ENCODE measurements around the gene RBM34.
"Not testable (repeated sequence)": the region's sequence is repeated elsewhere in the genome, so short reads cannot be mapped to it uniquely, and the experiment has no call there.

RBM34 gene

DNA sequence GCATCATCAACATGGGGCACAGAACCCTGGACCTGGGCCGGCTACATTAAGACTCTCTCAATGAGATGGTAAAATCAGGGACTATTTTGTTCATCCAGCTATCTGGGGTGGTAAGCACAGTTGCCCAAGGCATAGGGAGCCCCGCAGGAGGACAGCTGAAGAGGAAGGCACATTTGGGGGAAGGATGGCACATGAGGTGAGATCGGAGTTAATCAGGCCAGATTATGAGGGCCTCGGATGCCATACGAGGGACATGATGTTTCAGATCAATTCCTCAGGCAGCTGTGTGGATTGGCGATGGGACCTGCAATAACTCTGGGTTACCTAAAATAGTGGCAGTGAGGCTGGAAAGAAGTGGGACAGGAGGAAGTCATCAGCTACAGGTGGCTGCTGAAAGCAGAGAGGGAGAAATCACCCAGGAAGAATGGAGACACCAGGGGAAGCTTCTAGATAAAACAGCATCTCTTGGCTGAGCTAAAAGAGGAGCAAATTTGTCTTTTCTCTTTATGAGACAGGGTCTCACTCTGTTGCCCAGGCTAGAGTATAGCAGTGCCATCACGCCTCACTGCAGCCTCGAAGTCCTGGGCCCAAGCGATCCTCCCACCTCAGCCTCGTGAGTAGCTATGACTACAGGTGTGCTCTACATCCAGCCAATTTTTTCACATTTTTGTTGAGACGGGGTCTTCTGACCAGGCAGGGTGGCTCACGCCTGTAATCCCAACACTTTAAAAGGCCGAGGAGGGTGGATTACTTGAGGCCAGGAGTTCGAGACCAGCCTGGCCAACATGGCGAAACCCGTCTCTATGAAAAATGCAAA lies 53.5 kb downstream of the RBM34 start:
- Histone ChIP-seq H3K9me3 (ENCODE audit: control insufficient read depth, low read length) (no peaks in the 10 kb centered on the region), H3K36me3 (ENCODE audit: control insufficient read depth, insufficient read depth, low read length) (no peaks in the 10 kb centered on the region), H3K9ac (ENCODE audit: low read length) (no peak overlapping the region), H3K27me3 (ENCODE audit: control insufficient read depth, insufficient read depth, low read length) (no peaks in the 10 kb centered on the region), H3K4me3 (ENCODE audit: low read length) (no peak overlapping the region), H3K4me1 (ENCODE audit: control insufficient read depth, insufficient read depth, low read length) (peaks cover 12% of the 10 kb centered on the region)

DNA sequence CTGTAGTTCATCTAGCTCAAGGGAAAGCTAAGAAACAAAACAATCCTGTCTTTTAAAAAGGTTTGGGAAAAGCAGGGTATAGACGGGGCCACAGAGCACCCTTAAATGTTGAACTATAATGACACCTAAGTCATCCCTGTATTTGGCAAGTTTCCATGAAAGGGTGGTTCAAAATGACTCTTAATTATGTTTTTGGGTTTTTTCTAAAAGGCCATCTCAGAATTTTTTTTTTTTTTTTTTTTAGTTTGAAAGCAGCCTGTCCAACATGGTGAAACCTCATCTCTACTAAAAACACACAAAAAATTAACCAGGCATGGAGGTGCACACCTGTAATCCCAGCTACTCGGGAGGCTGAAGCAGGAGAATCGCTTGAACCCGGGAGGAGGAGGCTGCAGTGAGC lies 54.6 kb downstream of the RBM34 start:
- H3K36me3 ChIP-seq (ENCODE audit: control insufficient read depth, insufficient read depth, low read length) = no peaks in the 10 kb centered on the region
- H3K4me1 ChIP-seq (ENCODE audit: control insufficient read depth, insufficient read depth, low read length) = peaks cover 12% of the 10 kb centered on the region
- H3K4me3 ChIP-seq (ENCODE audit: low read length) = no peak overlapping the region
- H3K9me3 ChIP-seq (ENCODE audit: control insufficient read depth, low read length) = no peaks in the 10 kb centered on the region
- H3K27me3 ChIP-seq (ENCODE audit: control insufficient read depth, insufficient read depth, low read length) = no peaks in the 10 kb centered on the region
- no peak overlapping the region for H3K9ac ChIP-seq (ENCODE audit: low read length)

DNA sequence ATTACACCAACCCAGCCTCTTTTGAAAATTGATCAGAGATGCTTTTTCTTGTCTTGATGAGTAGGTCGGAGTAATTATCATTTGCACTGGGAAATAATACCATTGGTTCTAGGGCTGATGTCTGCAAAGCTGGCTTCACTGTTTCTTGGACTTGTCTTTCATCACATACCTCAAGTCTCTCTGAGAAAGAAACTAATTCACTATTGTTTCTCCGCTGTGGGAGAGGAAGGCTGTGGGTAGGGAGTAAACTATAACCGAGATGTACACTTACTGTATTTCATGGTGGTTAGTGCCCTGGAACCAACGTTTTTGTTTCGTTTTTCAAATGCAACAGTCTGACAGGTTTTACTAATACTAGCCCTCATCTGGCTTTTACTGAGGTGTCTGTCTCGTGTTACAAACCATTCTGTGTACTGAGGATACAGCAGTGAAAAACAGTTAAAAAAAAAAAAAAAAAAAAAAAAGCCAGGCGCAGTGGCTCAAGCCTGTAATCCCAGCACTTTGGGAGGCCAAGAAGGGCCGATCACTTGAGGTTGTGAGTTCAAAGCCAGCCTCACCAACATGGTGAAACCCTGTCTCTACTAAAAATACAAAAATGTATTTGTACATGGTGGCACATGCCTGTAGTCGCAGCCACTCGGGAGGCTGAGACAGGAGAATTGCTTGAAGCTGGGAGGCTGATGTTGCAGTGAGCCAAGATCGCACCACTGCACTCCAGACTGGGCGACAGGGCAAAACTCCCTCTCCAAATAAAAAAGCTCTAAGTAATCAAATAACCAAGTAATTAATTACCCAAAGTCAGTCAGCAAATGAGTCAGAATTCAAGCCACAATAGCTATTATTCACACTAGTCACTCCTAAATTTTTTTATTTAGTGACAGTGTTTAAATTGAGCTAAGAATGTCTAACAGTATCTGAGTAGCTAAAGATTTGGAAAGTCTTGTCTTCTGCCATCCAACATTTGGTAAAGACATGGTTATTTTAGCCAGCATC lies 55.7 kb downstream of the RBM34 start:
- no peaks in the 10 kb centered on the region for H3K9me3 ChIP-seq (ENCODE audit: control insufficient read depth, low read length)
- peak overlapping the region; percentile 49 for H3K9ac ChIP-seq (ENCODE audit: low read length)
- H3K36me3 ChIP-seq (ENCODE audit: control insufficient read depth, insufficient read depth, low read length) = no peaks in the 10 kb centered on the region
- H3K4me3 ChIP-seq (ENCODE audit: low read length) = no peak overlapping the region
- no peaks in the 10 kb centered on the region for H3K27me3 ChIP-seq (ENCODE audit: control insufficient read depth, insufficient read depth, low read length)
- peaks cover 12% of the 10 kb centered on the region for H3K4me1 ChIP-seq (ENCODE audit: control insufficient read depth, insufficient read depth, low read length)

DNA sequence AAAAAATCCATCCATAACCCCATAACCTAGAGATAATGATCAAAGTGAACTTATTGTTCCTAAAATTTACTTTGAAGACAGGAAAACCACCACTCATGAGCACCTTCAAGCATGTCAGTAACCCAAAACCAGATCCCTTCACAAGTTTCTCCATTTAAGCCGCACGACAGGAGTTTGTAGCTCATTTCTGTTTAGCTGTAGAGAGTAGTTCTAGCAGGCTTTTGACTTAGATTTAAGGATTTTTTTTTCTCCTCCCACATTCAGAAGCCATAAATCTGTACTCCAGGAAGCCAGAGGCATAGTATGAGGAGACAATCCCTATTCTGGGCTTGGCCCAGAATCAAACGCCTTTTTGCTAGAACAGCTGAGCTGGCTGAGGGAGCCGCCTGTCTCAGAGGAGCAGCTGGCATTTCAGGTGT lies 58.0 kb downstream of the RBM34 start:
- H3K4me3 ChIP-seq (ENCODE audit: low read length) = no peak overlapping the region
- peaks cover 12% of the 10 kb centered on the region for H3K4me1 ChIP-seq (ENCODE audit: control insufficient read depth, insufficient read depth, low read length)
- no peaks in the 10 kb centered on the region for H3K27me3 ChIP-seq (ENCODE audit: control insufficient read depth, insufficient read depth, low read length)
- no peak overlapping the region for H3K9ac ChIP-seq (ENCODE audit: low read length)
- no peaks in the 10 kb centered on the region for H3K9me3 ChIP-seq (ENCODE audit: control insufficient read depth, low read length)
- no peaks in the 10 kb centered on the region for H3K36me3 ChIP-seq (ENCODE audit: control insufficient read depth, insufficient read depth, low read length)

DNA sequence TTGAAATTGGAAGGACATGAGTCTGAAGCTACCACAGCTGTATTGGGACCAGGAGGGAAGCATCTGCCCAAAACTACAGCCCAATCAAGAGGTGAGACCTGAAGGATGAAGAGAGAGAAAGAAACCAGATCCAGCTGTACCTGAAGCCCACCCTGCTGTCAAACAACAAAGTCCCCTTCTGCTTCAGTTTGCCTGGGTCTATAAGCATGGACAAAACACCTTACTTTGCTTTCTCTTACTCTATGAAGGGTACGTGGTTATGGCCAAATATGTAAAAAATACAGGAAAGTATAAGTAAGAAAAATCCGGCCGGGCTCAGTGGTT lies 58.8 kb downstream of the RBM34 start:
- Histone ChIP-seq H3K9me3 (ENCODE audit: control insufficient read depth, low read length) (no peaks in the 10 kb centered on the region), H3K4me1 (ENCODE audit: control insufficient read depth, insufficient read depth, low read length) (peaks cover 12% of the 10 kb centered on the region), H3K36me3 (ENCODE audit: control insufficient read depth, insufficient read depth, low read length) (no peaks in the 10 kb centered on the region), H3K9ac (ENCODE audit: low read length) (no peak overlapping the region), H3K4me3 (ENCODE audit: low read length) (no peak overlapping the region), H3K27me3 (ENCODE audit: control insufficient read depth, insufficient read depth, low read length) (no peaks in the 10 kb centered on the region)

DNA sequence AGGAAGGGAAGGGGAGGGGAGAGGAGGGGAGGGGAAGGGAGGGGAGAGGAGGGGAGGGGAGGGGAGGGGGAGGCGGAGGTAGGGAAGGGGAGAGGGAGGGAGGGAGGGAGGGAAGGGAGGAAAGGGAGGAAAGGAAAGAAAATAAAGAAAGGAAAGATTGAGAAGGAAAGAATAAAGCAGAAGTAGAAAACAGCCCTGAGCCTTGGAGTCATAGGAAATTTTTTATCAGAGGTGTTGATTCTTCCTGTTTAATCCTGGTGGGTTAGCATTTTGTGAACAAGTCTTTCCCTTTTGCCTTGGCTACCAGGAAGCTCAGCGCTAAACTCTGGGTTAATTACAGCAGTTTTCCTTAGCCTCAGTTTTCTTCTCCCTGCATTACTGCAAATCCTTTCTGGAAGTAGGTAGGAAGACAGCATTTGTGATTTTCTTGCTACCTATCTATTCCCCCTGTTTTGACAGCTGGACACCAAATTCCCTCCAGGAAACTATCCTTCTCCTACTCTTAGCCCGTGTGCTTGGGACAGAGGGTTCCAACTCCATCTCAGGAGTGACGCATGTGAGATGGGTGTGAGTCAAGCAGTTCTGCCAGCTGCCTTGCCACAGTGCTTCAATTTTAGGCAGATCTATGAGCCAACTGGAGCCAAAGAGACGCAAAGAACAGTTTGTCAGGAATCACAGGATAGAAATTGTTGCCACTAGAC lies 59.3 kb downstream of the RBM34 start:
- no peaks in the 10 kb centered on the region for H3K27me3 ChIP-seq (ENCODE audit: control insufficient read depth, insufficient read depth, low read length)
- no peaks in the 10 kb centered on the region for H3K9me3 ChIP-seq (ENCODE audit: control insufficient read depth, low read length)
- no peaks in the 10 kb centered on the region for H3K36me3 ChIP-seq (ENCODE audit: control insufficient read depth, insufficient read depth, low read length)
- H3K9ac ChIP-seq (ENCODE audit: low read length) = no peak overlapping the region
- peaks cover 12% of the 10 kb centered on the region for H3K4me1 ChIP-seq (ENCODE audit: control insufficient read depth, insufficient read depth, low read length)
- no peak overlapping the region for H3K4me3 ChIP-seq (ENCODE audit: low read length)

DNA sequence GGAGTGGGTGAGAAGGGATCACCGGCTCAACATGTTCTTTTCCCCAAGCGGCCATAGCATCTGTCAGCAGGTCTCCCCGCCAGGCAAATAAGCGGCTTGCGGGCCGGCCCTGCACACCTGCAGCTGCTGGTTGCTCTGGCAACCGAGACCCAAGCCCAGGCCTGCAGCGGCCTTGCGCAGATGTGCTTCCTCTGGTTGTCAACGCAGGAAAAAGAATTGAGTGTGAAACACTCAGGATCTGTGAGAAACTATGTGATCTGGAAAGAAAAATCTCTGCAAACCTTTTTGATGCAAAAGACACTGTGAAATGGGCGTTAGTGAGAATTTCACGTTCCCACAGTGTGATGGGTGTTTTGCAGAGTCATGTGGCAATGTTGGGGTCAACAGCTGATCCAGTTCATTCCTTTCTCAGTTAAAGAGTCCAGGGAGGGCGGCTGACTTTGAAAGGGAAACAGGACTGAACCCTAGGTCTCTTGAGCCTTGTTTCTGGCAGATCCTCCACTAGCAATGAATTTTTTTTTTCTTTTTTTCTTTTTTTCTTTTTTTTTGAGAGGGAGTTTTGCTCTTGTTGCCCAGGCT lies 60.8 kb downstream of the RBM34 start:
- H3K9ac ChIP-seq (ENCODE audit: low read length) = no peak overlapping the region
- H3K4me1 ChIP-seq (ENCODE audit: control insufficient read depth, insufficient read depth, low read length) = peaks cover 12% of the 10 kb centered on the region
- H3K4me3 ChIP-seq (ENCODE audit: low read length) = no peak overlapping the region
- H3K36me3 ChIP-seq (ENCODE audit: control insufficient read depth, insufficient read depth, low read length) = no peaks in the 10 kb centered on the region
- no peaks in the 10 kb centered on the region for H3K27me3 ChIP-seq (ENCODE audit: control insufficient read depth, insufficient read depth, low read length)
- no peaks in the 10 kb centered on the region for H3K9me3 ChIP-seq (ENCODE audit: control insufficient read depth, low read length)

DNA sequence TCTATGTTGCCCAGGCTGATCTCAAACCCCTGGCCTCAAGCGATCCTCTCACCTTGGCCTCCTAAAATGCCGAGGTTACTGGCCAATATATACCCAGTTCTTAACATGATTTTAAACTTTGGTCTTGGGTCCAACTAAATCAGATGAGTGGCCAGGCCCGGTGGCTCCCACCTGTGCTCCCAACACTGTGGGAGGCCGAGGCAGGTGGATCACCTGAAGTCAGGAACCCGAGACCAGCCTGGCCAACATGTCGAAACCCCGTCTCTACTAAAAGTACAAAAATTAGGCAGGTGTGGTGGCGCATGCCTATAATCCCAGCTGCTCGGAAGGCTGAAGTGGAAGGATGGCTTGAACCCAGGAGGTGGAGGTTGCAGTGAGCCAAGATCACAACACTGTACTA lies 62.1 kb downstream of the RBM34 start:
- Histone ChIP-seq H3K4me1 (ENCODE audit: control insufficient read depth, insufficient read depth, low read length) (peaks cover 2% of the 10 kb centered on the region), H3K9me3 (ENCODE audit: control insufficient read depth, low read length) (no peaks in the 10 kb centered on the region), H3K4me3 (ENCODE audit: low read length) (no peak overlapping the region), H3K36me3 (ENCODE audit: control insufficient read depth, insufficient read depth, low read length) (no peaks in the 10 kb centered on the region), H3K9ac (ENCODE audit: low read length) (no peak overlapping the region), H3K27me3 (ENCODE audit: control insufficient read depth, insufficient read depth, low read length) (no peaks in the 10 kb centered on the region)

DNA sequence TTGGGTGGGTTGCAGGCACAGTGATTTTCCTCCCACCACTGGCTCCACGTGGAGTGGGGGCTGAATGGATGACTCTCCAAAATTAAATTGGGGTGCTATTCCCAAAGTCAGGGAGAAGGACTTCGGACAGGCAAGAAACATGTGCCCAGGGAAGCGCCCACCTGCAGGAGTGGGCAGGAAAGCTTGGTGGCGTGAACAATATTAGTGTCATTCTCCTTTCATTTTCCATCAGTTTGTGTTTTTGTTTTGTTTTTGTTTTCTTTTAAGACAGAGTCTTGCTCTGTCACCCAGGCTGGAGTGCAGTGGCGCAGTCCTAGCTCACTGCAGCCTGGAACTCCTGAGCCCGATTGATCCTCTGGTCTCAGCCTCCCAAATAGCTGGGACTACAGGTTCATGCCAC lies 62.5 kb downstream of the RBM34 start:
- Histone ChIP-seq H3K9ac (ENCODE audit: low read length) (no peak overlapping the region), H3K4me3 (ENCODE audit: low read length) (no peak overlapping the region), H3K27me3 (ENCODE audit: control insufficient read depth, insufficient read depth, low read length) (no peaks in the 10 kb centered on the region), H3K36me3 (ENCODE audit: control insufficient read depth, insufficient read depth, low read length) (no peaks in the 10 kb centered on the region), H3K9me3 (ENCODE audit: control insufficient read depth, low read length) (no peaks in the 10 kb centered on the region), H3K4me1 (ENCODE audit: control insufficient read depth, insufficient read depth, low read length) (peaks cover 3% of the 10 kb centered on the region)

DNA sequence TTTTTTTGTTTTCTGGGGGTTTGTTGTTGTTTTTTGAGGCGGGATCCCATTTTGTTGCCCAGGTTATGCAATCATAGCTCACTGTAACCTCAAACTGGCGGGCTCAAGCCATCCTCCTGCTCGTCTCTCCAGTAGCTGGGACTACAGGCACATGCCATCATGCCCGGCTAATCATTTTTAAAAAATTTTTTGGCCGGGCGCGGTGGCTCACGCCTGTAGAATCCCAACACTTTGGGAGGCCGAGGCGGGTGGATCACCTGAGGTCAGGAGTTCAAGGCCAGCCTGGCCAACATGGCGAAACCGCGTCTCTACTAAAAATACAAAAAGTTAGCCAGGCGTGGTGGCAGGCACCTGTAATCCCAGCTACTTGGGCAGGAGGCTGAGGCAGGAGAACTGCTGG lies 63.5 kb downstream of the RBM34 start:
- not testable (repeated sequence) for H3K36me3 ChIP-seq (ENCODE audit: control insufficient read depth, insufficient read depth, low read length); H3K9me3 ChIP-seq (ENCODE audit: control insufficient read depth, low read length); H3K4me3 ChIP-seq (ENCODE audit: low read length); H3K27me3 ChIP-seq (ENCODE audit: control insufficient read depth, insufficient read depth, low read length); H3K9ac ChIP-seq (ENCODE audit: low read length)
- H3K4me1 ChIP-seq (ENCODE audit: control insufficient read depth, insufficient read depth, low read length) = peaks cover 11% of the 10 kb centered on the region

DNA sequence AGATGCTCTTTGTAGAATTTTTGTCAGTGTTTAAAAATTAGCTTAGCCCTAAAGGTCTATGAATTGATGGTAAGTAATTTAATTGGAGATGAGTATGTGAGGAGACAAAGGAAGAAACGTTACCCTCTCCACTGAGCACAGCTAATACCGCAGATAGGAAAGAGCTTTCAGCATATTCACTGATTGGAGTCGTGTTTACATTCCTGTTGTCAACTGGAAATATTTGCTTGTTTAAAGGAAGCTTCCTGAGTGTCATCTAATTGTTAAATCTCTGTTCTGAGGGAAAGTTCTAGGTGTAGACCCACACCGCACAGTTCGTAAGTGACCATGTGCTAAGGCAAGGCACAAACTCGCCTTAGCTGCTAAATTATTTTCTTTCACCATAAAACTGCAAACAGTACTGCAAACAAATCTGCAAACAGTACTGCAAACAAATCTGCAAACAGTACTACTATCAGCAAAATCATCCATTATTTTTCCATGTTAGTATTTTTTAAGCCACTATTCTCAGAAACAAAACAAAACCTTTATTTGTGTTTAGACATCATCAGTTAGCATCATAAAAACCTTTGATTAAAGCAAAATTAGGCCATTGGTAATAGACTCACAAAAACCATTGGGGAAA lies 65.0 kb downstream of the RBM34 start:
- H3K27me3 ChIP-seq (ENCODE audit: control insufficient read depth, insufficient read depth, low read length) = no peaks in the 10 kb centered on the region
- peaks cover 11% of the 10 kb centered on the region for H3K4me1 ChIP-seq (ENCODE audit: control insufficient read depth, insufficient read depth, low read length)
- no peak overlapping the region for H3K4me3 ChIP-seq (ENCODE audit: low read length)

More for the DNA sequence above, 65.0 kb downstream of the RBM34 start:
- no peaks in the 10 kb centered on the region for H3K36me3 ChIP-seq (ENCODE audit: control insufficient read depth, insufficient read depth, low read length)
- H3K9ac ChIP-seq (ENCODE audit: low read length) = no peak overlapping the region
- no peaks in the 10 kb centered on the region for H3K9me3 ChIP-seq (ENCODE audit: control insufficient read depth, low read length)

All from mucosa of stomach (tissue), 1 donor.